Islet of Langerhans (tissue), 1 donor: ENCODE data around the gene GARIN6.
"Not testable (repeated sequence)": the region's sequence is repeated elsewhere in the genome, so short reads cannot be mapped to it uniquely, and the experiment has no call there.

ENCODE experiments used
- FAIRE-seq: peaks from one replicate; lab custom pipeline; 2011; peaks lifted over from hg19 to GRCh38; lab: Jason Lieb, UNC

GARIN6 gene

GRCh38 chr12:99647453-99647852, at the start of gene GARIN6:
Gene GARIN6, plus strand, starts transcription at chr12:99647753. Its CDS starts 422 bp downstream, at chr12:99648175.
- FAIRE-seq = no peak

- FAIRE-seq = no peak
Measured at GRCh38 chr12:99598785-99599184, 48.8 kb upstream of the GARIN6 start.

- FAIRE-seq = no peak
Measured at GRCh38 chr12:99600388-99600787, 47.2 kb upstream of the GARIN6 start.

GRCh38 chr12:99609455-99610181, 37.9 kb upstream of the GARIN6 start:
- FAIRE-seq = no peak

GRCh38 chr12:99611117-99611516, 36.4 kb upstream of the GARIN6 start:
- no peak for FAIRE-seq

- FAIRE-seq = no peak
Measured at GRCh38 chr12:99611599-99611998, 36.0 kb upstream of the GARIN6 start.

GRCh38 chr12:99618657-99619056, 28.9 kb upstream of the GARIN6 start:
- FAIRE-seq = no peak

- FAIRE-seq = no peak
Measured at GRCh38 chr12:99619389-99620158, 28.0 kb upstream of the GARIN6 start.

GRCh38 chr12:99620159-99620479, 27.4 kb upstream of the GARIN6 start:
- no peak for FAIRE-seq

- FAIRE-seq = not testable (repeated sequence)
Measured at GRCh38 chr12:99624591-99624990, 23.0 kb upstream of the GARIN6 start.

- FAIRE-seq = no peak
Measured at GRCh38 chr12:99627459-99627858, 20.1 kb upstream of the GARIN6 start.

- FAIRE-seq = no peak
Measured at GRCh38 chr12:99644629-99645028, 2.9 kb upstream of the GARIN6 start.

GRCh38 chr12:99648183-99648582, 630 bp downstream of the GARIN6 start:
- no peak for FAIRE-seq

GRCh38 chr12:99649551-99649950, 2.0 kb downstream of the GARIN6 start:
- FAIRE-seq = no peak

GRCh38 chr12:99658671-99659349, 11.3 kb downstream of the GARIN6 start:
- peak; percentile 92 for FAIRE-seq

GRCh38 chr12:99670635-99671034, 23.1 kb downstream of the GARIN6 start:
- no peak for FAIRE-seq

GRCh38 chr12:99680276-99680675, 32.7 kb downstream of the GARIN6 start:
- no peak for FAIRE-seq

GRCh38 chr12:99686142-99686541, 38.6 kb downstream of the GARIN6 start:
- no peak for FAIRE-seq

- FAIRE-seq = no peak
Measured at GRCh38 chr12:99695050-99695449, 47.5 kb downstream of the GARIN6 start.
